Upper lobe of right lung (tissue), 1 donor: ENCODE results near the gene ERC2. TPM values are rescaled to one million over a fixed set of nuclear protein-coding genes. Genes with fewer than 3 reads are reported as not detected.

Experiments used
- ATAC-seq: fragments of 200-7000 bp; cut with Tn5 transposase; one replicate; pipeline ENCODE4 v1.9.1; 2020; ENCODE audit warnings: mild to moderate bottlenecking, moderate library complexity
- DNase-seq: peaks from one replicate; pipeline ENCODE4 v3.0.0-alpha.2; 2020
- H3K27ac ChIP-seq: fragments of 200-600 bp; one replicate; pipeline ENCODE4 v1.8.0; 2022
- H3K27me3 ChIP-seq: fragments of 200-600 bp; one replicate; pipeline ENCODE4 v1.8.0; 2022; ENCODE audit warnings: mild to moderate bottlenecking
- H3K36me3 ChIP-seq: fragments of 200-600 bp; one replicate; pipeline ENCODE4 v1.8.0; 2022
- H3K4me1 ChIP-seq: fragments of 200-600 bp; one replicate; pipeline ENCODE4 v1.8.0; 2022
- H3K4me3 ChIP-seq: fragments of 200-600 bp; one replicate; pipeline ENCODE4 v1.8.0; 2022; ENCODE audit warnings: mild to moderate bottlenecking
- H3K9me3 ChIP-seq: fragments of 200-600 bp; one replicate; pipeline ENCODE4 v1.8.0; 2022
- intact Hi-C: fragments of 100-400 bp; cut with DNase I; formaldehyde crosslinking; loops from one replicate; pipeline ENCODE4 v1.11.0; 2022
- total RNA-seq: library from RNA; stranded (reverse); fragmentation: NEBNext Ultra II Directional; extraction: Animal tissue kit (Norgen Biotek cat#: 25700); gene quantifications from one replicate; pipeline ENCODE4 v1.2.1, GENCODE V29; 2021
- TF ChIP-seq, protein P1 (sequence below): fragments of 200-600 bp; IDR thresholded peaks from one replicate; pipeline ENCODE4 v1.8.0; 2022; ENCODE audit warnings: antibody characterized with exemption
- donor health status: DM: no; HTN: yes; CAD: no; lungs with severe emphysema.

ERC2 gene
- total RNA-seq, 1 donor from 2014 or later: 1.4 TPM

DNA sequence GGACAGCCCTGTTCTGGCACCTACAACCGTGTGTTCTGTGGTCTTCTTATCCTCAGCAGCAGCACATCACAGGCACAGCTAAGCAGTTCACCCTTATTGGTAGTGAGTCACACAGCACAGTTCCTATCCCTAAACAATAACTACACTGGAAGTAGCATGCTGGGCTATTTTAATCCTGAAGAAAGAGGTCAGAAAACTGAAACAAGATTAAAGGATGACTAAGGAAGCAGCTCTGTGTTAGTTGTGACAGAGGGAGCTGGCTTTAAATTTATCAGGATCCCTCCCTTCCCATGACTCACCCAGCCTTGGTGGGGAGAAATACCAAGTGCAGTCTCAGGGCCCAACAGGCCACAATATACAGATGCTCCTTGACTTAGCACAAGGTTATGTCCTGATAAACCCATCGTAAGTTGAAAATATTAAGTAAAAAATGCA is 144.3 kb downstream of the ERC2 start:
- Histone ChIP-seq H3K36me3 (no peaks in the 10 kb centered on the region), H3K27me3 (no peaks in the 10 kb centered on the region), H3K9me3 (no peaks in the 10 kb centered on the region), H3K27ac (no peak overlapping the region), H3K4me3 (no peak overlapping the region), H3K4me1 (no peaks in the 10 kb centered on the region)
- TF ChIP-seq, protein P1, sequence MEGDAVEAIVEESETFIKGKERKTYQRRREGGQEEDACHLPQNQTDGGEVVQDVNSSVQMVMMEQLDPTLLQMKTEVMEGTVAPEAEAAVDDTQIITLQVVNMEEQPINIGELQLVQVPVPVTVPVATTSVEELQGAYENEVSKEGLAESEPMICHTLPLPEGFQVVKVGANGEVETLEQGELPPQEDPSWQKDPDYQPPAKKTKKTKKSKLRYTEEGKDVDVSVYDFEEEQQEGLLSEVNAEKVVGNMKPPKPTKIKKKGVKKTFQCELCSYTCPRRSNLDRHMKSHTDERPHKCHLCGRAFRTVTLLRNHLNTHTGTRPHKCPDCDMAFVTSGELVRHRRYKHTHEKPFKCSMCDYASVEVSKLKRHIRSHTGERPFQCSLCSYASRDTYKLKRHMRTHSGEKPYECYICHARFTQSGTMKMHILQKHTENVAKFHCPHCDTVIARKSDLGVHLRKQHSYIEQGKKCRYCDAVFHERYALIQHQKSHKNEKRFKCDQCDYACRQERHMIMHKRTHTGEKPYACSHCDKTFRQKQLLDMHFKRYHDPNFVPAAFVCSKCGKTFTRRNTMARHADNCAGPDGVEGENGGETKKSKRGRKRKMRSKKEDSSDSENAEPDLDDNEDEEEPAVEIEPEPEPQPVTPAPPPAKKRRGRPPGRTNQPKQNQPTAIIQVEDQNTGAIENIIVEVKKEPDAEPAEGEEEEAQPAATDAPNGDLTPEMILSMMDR: no peak
- ATAC-seq (peak; percentile 56), DNase-seq (no peak)
- intact Hi-C loops: no loop called here

DNA sequence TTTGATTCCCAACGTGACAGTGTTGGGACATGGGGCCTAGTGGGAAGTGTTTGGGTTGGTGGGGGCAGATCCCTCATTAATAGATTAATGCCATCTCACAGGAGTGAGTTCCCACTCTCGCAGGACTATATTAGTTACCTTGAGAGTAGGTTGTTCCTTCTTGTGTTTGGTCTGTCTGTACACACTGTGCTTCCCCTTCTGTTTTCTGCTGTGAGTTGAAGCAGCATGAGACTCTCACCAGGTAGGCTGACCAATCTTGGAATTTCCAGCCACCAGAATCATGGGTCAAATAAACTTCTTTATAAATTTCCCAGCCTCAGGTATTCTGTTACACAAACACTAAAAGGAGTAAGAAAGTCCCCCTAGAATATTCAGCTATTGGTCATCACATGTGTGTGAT is 145.4 kb downstream of the ERC2 start:
- H3K27ac ChIP-seq: no peak overlapping the region
- no peaks in the 10 kb centered on the region for H3K36me3 ChIP-seq
- intact Hi-C loops: no loop called here
- no peaks in the 10 kb centered on the region for H3K4me1 ChIP-seq
- ATAC-seq: no peak
- H3K4me3 ChIP-seq: no peak overlapping the region
- H3K27me3 ChIP-seq: no peaks in the 10 kb centered on the region
- TF ChIP-seq, protein P1: no peak
- DNase-seq: no peak
- H3K9me3 ChIP-seq: no peaks in the 10 kb centered on the region

DNA sequence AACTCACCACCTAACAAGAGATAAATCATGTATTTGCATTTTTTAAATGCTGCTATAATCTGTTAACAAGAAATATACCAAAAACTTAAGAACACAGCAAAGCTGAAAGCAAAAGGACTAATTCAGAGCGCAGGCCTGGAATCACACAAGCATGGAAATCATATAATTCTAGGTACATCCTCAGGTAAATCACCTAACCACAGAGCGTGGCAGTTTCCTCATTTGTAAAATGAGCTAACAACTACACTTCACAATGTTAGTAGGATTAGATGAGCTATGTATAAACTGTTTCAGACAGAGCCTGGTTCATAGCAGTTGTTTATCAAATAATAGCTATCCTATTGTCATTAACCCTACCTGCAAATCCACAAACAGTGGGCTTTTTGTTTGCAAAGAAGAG is 146.4 kb downstream of the ERC2 start:
- DNase-seq (no peak), ATAC-seq (no peak)
- intact Hi-C loops: no loop called here
- Histone ChIP-seq H3K27ac (no peak overlapping the region), H3K36me3 (no peaks in the 10 kb centered on the region), H3K4me3 (no peak overlapping the region), H3K9me3 (no peaks in the 10 kb centered on the region), H3K4me1 (no peaks in the 10 kb centered on the region), H3K27me3 (no peaks in the 10 kb centered on the region)
- TF ChIP-seq, protein P1: no peak

DNA sequence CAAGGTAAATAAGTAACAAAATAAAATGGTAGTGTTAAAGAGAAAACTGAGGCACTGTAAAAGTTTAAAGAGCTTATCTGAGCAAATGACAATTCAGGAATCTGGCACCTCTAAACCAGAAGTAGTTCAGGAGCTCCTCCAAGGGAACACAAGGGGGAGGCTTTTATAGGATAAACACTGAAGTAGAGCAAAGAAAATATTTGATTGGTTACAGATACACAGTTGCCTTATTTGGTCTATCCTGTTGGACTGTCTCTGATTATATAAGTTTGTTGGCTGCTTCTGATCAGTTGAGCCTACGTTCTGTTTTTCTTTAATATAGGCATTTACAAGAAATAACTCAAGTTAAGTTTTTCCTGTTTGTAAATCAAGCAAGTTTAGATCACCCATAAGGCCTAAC is 146.9 kb downstream of the ERC2 start:
- Histone ChIP-seq H3K36me3 (no peaks in the 10 kb centered on the region), H3K27ac (no peak overlapping the region), H3K4me1 (no peaks in the 10 kb centered on the region), H3K27me3 (no peaks in the 10 kb centered on the region), H3K9me3 (no peaks in the 10 kb centered on the region), H3K4me3 (no peak overlapping the region)
- intact Hi-C loops: no loop called here
- ATAC-seq (no peak), DNase-seq (no peak)
- TF ChIP-seq, protein P1: no peak

DNA sequence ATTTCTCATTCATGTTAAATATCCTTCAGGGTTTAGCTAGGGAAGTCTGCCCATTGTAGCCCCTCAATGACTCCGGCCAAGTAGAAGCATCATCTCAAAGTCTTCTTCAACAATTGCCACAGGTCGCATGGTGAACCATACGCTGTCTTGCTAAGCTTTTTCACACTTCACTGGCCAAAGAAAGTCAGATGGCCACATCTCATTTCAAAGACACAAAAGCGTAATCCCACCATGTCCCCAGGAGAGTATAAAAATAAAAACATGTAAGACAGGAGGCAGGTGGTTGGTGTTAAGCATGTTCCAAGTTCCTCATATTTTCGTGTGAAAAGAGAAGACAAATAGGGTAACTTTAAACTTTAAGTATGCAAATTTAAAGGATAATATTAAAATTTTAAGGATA is 147.4 kb downstream of the ERC2 start:
- H3K4me3 ChIP-seq: no peak overlapping the region
- ATAC-seq: no peak
- intact Hi-C loops: no loop called here

More for the DNA sequence above, 147.4 kb downstream of the ERC2 start:
- TF ChIP-seq, protein P1: no peak
- Histone ChIP-seq H3K27ac (no peak overlapping the region), H3K27me3 (no peaks in the 10 kb centered on the region), H3K9me3 (no peaks in the 10 kb centered on the region), H3K36me3 (no peaks in the 10 kb centered on the region), H3K4me1 (no peaks in the 10 kb centered on the region)
- DNase-seq: no peak
